NT2/D1 (cell line): ENCODE results near the gene CHCHD1.

ENCODE experiments used
- DNase-seq: peaks from one replicate; pipeline ENCODE4 v3.0.0-alpha.2; 2011; ENCODE audit warnings: low read depth, low spot score
- H3K27me3 ChIP-seq: 2 replicates; pipeline ENCODE4 v1.6.0; 2011; ENCODE audit warnings: mild to moderate bottlenecking; ENCODE audit not compliant: insufficient read length, insufficient read depth
- H3K36me3 ChIP-seq: 2 replicates; pipeline ENCODE4 v1.6.1; 2011; ENCODE audit warnings: mild to moderate bottlenecking, low read length, mixed read lengths; ENCODE audit not compliant: insufficient read depth, insufficient read length
- H3K4me1 ChIP-seq: 2 replicates; pipeline ENCODE4 v1.5.1; 2011; ENCODE audit not compliant: insufficient read depth, insufficient read length
- H3K4me3 ChIP-seq: 2 replicates; pipeline ENCODE4 v1.5.1; 2011; ENCODE audit warnings: low read depth; ENCODE audit not compliant: insufficient read length
- H3K9ac ChIP-seq: 2 replicates; pipeline ENCODE4 v1.6.0; 2011; ENCODE audit warnings: low read depth; ENCODE audit not compliant: insufficient read length
- H3K9me3 ChIP-seq: 2 replicates; pipeline ENCODE4 v1.5.1; 2011; ENCODE audit warnings: mild to moderate bottlenecking, low read length; ENCODE audit not compliant: insufficient read depth
- SUZ12 ChIP-seq: IDR thresholded peaks from 2 replicates; pipeline ENCODE4 v1.6.1; 2011; ENCODE audit not compliant: insufficient read length, insufficient read depth; ENCODE audit errors: extremely low read depth
- YY1 ChIP-seq: IDR thresholded peaks from 2 replicates; pipeline ENCODE4 v1.6.1; 2011; ENCODE audit not compliant: insufficient read length, insufficient read depth
- ZNF274 ChIP-seq: IDR thresholded peaks from 2 replicates; pipeline ENCODE4 v1.6.1; 2011; ENCODE audit warnings: mild to moderate bottlenecking, low read depth, low read length

The CHCHD1 gene

GRCh38 chr10:73758704-73759511 lies 22.9 kb upstream of the CHCHD1 start:
- no peaks in the 10 kb centered on the region for H3K9me3 ChIP-seq
- no peak overlapping the region for H3K4me3 ChIP-seq
- no peaks in the 10 kb centered on the region for H3K27me3 ChIP-seq
- H3K36me3 ChIP-seq: peaks cover 52% of the 10 kb centered on the region
- DNase-seq: no peak
- no peak for TF ChIP-seq ZNF274
- TF ChIP-seq SUZ12: no peak
- no peak for TF ChIP-seq YY1
- H3K9ac ChIP-seq: no peak overlapping the region
- H3K4me1 ChIP-seq: no peaks in the 10 kb centered on the region

GRCh38 chr10:73759512-73760115 lies 22.2 kb upstream of the CHCHD1 start:
- no peaks in the 10 kb centered on the region for H3K9me3 ChIP-seq
- TF ChIP-seq ZNF274 (no peak), SUZ12 (no peak), YY1 (no peak)
- H3K4me1 ChIP-seq: no peaks in the 10 kb centered on the region
- H3K9ac ChIP-seq: no peak overlapping the region
- DNase-seq: no peak
- peaks cover 52% of the 10 kb centered on the region for H3K36me3 ChIP-seq
- no peaks in the 10 kb centered on the region for H3K27me3 ChIP-seq
- H3K4me3 ChIP-seq: no peak overlapping the region

- no peaks in the 10 kb centered on the region for H3K4me1 ChIP-seq
- peaks cover 74% of the 10 kb centered on the region for H3K36me3 ChIP-seq
- H3K4me3 ChIP-seq: no peak overlapping the region
- H3K9me3 ChIP-seq: no peaks in the 10 kb centered on the region
- no peak for DNase-seq
- TF ChIP-seq SUZ12 (no peak), ZNF274 (no peak), YY1 (no peak)
- no peaks in the 10 kb centered on the region for H3K27me3 ChIP-seq
- H3K9ac ChIP-seq: no peak overlapping the region
Observed at GRCh38 chr10:73761781-73762180, 20.1 kb upstream of the CHCHD1 start.

DNA sequence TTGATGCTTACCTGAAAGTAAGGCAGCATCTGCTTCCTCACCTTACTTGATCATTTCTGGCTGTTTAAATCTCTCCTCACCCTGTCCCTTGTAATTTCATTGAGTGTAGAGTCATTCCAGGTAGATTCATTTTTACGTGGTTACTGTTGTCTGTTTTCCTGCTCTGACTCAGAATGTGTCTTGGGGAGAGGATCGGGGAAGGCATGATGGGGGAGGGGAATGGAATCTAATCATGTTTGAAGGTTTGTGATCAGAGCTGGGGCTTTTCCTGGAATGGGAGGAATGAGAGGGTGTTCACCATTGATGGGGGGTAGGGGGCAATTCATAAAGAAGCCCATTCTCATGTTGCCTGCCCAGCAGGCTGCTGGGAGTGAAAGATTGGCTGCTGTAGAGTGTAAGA lies 18.9 kb upstream of the CHCHD1 start:
- TF ChIP-seq SUZ12: no peak
- peaks cover 82% of the 10 kb centered on the region for H3K36me3 ChIP-seq
- no peak overlapping the region for H3K4me3 ChIP-seq
- H3K9ac ChIP-seq: no peak overlapping the region
- no peaks in the 10 kb centered on the region for H3K9me3 ChIP-seq
- no peak for DNase-seq
- H3K27me3 ChIP-seq: no peaks in the 10 kb centered on the region
- H3K4me1 ChIP-seq: no peaks in the 10 kb centered on the region

GRCh38 chr10:73763343-73763742 lies 18.5 kb upstream of the CHCHD1 start:
- Histone ChIP-seq H3K9me3 (no peaks in the 10 kb centered on the region), H3K9ac (no peak overlapping the region), H3K36me3 (peaks cover 85% of the 10 kb centered on the region), H3K4me1 (no peaks in the 10 kb centered on the region), H3K4me3 (no peak overlapping the region), H3K27me3 (no peaks in the 10 kb centered on the region)
- DNase-seq: no peak
- TF ChIP-seq ZNF274 (no peak), SUZ12 (no peak), YY1 (no peak)

- peaks cover 91% of the 10 kb centered on the region for H3K36me3 ChIP-seq
- TF ChIP-seq YY1 (no peak), SUZ12 (no peak), ZNF274 (no peak)
Observed at GRCh38 chr10:73765066-73765465, 16.8 kb upstream of the CHCHD1 start.

GRCh38 chr10:73768881-73769280 lies 13.0 kb upstream of the CHCHD1 start:
- Histone ChIP-seq H3K9me3 (no peaks in the 10 kb centered on the region), H3K27me3 (no peaks in the 10 kb centered on the region), H3K4me3 (no peak overlapping the region), H3K4me1 (peaks cover 6% of the 10 kb centered on the region), H3K9ac (no peak overlapping the region), H3K36me3 (peaks cover 80% of the 10 kb centered on the region)
- no peak for TF ChIP-seq YY1
- TF ChIP-seq ZNF274: no peak
- no peak for TF ChIP-seq SUZ12
- no peak for DNase-seq

More at GRCh38 chr10:73765066-73765465, 16.8 kb upstream of the CHCHD1 start:
- H3K4me3 ChIP-seq: no peak overlapping the region
- DNase-seq: no peak
- no peaks in the 10 kb centered on the region for H3K4me1 ChIP-seq
- H3K27me3 ChIP-seq: no peaks in the 10 kb centered on the region
- no peaks in the 10 kb centered on the region for H3K9me3 ChIP-seq
- no peak overlapping the region for H3K9ac ChIP-seq

DNA sequence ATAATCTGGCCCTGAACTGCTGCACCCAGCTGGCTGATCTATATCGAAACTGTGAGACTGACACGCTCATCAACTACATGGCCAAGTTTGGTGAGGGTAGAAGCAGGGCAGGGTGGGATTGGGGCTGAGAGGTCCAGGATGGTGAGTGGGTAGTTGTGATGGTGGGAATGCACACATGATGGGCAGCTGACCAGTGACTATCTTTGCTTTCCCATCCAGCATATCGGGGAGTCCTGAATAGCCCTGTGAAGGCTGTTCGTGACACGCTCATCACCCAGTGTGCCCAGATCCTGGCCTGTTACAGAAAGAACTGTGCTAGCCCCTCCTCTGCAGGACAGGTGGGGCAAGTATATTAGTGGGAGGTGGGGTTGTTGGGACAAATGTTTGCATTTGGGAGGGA lies 12.5 kb upstream of the CHCHD1 start:
- H3K4me1 ChIP-seq: peaks cover 6% of the 10 kb centered on the region
- TF ChIP-seq SUZ12 (no peak), YY1 (no peak)
- H3K27me3 ChIP-seq: no peaks in the 10 kb centered on the region
- H3K4me3 ChIP-seq: no peak overlapping the region
- H3K36me3 ChIP-seq: peaks cover 78% of the 10 kb centered on the region
- H3K9ac ChIP-seq: no peak overlapping the region
- no peak for DNase-seq
- H3K9me3 ChIP-seq: no peaks in the 10 kb centered on the region
